Measurements from ENCODE around the gene ROBO3. TPM values are rescaled to one million over a fixed set of nuclear protein-coding genes. Genes with fewer than 3 reads are reported as not detected.
A peak's percentile ranks its signal among the peaks of the same experiment; 100 is the strongest.

ROBO3 gene
- total RNA-seq, 8 experiments from 2014 or later: 6.3 to 43.6 (median 15.9) TPM

DNA sequence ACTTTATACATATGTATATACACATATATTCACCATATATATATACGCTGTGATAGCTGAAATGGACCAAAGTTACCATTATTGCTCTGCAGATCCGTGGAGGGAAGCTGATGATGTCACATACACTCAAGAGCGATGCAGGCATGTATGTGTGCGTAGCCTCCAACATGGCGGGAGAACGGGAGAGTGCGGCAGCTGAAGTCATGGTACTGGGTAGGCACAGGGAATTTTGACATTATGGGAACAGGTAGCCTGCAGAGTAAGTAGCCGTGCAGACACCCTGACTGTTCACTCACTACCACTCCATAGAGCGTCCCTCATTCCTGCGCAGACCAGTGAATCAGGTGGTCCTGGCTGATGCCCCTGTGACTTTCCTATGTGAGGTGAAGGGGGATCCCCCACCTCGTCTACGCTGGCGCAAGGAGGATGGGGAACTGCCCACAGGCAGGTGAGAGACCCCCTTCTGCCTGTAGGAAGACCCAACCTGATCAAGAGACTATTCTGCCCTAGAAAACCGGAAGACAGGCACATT is 4.7 kb downstream of the ROBO3 start:
- in situ Hi-C loops (cut with MboI; ENCODE audit: low pct_unique_long_range_greater_than_20kb in 2 of 9, low sequenced_read_pairs in 9 of 9, unreplicated experiment in 9 of 9): loop anchor here in 3 of 9 experiments (25.0 kb wide), 1 partner anchor 208 kb away; the partner anchor contains the start of genes SIAE (in 3 of the 3) and SPA17 (in 3 of the 3)
- no peak overlapping the region for H3K4me3 ChIP-seq
- H3K27ac ChIP-seq: no peak overlapping the region
- no peak for ATAC-seq (replicated peaks in 6 of 8)
- H3K4me1 ChIP-seq (replicated peaks in 1 of 2): peaks cover 9 to 26% of the 10 kb centered on the region in 2 donors
- WGBS, 10 experiments: 17 to 100% (median 80%) methylated on average over 1 to 10 of the region's 14 CpGs; no CpG with 5 or more reads in 4 of the 10 experiments

DNA sequence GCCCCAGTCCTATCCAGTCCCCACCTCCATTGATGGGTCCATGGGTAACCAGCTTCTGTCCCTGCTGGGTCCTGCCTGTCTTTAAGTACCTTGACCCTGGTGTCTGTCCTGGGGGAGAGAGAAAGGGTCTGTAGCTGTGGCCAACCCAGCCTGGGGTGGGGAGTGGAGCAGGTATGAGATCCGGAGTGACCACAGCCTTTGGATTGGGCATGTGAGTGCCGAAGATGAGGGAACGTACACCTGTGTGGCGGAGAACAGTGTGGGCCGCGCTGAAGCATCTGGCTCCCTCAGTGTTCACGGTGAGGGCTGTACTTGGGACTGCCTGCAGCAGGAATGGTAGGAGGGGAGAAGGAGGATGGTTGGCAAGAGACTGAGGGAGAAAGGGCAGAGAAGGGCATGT is 5.2 kb downstream of the ROBO3 start:
- 37 to 78% (median 51%) methylated on average over 4 to 6 of the region's 7 CpGs; no CpG with 5 or more reads in 6 of the 10 experiments for WGBS, 10 experiments
- Histone ChIP-seq H3K4me3 (no peak overlapping the region), H3K4me1 (replicated peaks in 1 of 2) (peaks cover 7 to 26% of the 10 kb centered on the region in 2 donors), H3K27ac (no peak overlapping the region)
- ATAC-seq (replicated peaks in 6 of 8): no peak
- in situ Hi-C loops (cut with MboI; ENCODE audit: low pct_unique_long_range_greater_than_20kb in 2 of 9, low sequenced_read_pairs in 9 of 9, unreplicated experiment in 9 of 9): loop anchor here in 3 of 9 experiments (25.0 kb wide), 1 partner anchor 208 kb away; the partner anchor contains the start of genes SIAE (in 3 of the 3) and SPA17 (in 3 of the 3)

DNA sequence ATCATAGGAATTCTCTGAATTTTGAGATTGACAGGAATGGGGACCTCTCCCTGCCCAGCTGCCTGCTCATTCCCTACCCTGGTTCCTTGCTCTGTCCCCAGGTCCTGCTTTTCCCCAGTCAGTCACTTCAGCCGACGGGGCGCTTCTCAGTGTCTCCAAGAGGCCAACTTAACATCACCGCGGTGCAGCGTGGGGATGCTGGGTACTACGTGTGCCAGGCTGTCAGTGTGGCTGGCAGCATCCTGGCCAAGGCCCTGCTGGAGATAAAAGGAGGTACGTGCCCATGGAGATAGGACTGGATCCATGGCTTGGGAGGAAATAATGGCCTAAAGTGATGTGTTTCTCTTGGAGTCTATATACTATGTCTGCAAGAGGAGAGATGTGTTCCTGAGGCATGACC is 7.0 kb downstream of the ROBO3 start:
- H3K4me3 ChIP-seq: no peak overlapping the region
- peaks cover 16 to 21% of the 10 kb centered on the region in 2 donors for H3K4me1 ChIP-seq (replicated peaks in 1 of 2)
- in situ Hi-C loops (cut with MboI; ENCODE audit: low pct_unique_long_range_greater_than_20kb in 2 of 9, low sequenced_read_pairs in 9 of 9, unreplicated experiment in 9 of 9): loop anchor here in 3 of 9 experiments (25.0 kb wide), 1 partner anchor 210 kb away; the partner anchor contains the start of genes SIAE (in 3 of the 3) and SPA17 (in 3 of the 3)
- no peak for ATAC-seq (replicated peaks in 6 of 8)
- 17 to 71% (median 57%) methylated on average over 1 to 5 of the region's 8 CpGs; no CpG with 5 or more reads in 4 of the 10 experiments for WGBS, 10 experiments
- H3K27ac ChIP-seq: no peak overlapping the region

DNA sequence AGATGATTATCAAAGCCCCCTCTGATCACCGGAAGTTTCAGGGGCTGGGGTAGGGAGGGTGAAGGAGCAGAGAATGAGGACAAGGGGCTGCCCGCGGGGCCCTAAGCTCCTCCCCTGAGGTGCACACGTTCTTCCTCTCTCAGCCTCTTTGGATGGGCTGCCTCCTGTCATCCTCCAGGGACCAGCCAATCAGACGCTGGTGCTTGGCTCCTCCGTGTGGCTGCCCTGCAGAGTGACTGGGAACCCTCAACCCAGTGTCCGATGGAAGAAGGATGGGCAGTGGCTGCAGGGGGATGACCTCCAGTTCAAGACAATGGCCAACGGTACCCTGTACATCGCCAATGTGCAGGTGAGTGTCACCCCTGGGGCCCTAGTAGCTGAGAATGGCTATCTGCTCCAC is 7.5 kb downstream of the ROBO3 start:
- WGBS, 10 experiments: 0 to 63% (median 28%) methylated on average over 1 to 5 of the region's 9 CpGs; no CpG with 5 or more reads in 5 of the 10 experiments
- Histone ChIP-seq H3K27ac (no peak overlapping the region), H3K4me3 (no peak overlapping the region), H3K4me1 (replicated peaks in 1 of 2) (peaks cover 18 to 22% of the 10 kb centered on the region in 2 donors)
- in situ Hi-C loops (cut with MboI; ENCODE audit: low pct_unique_long_range_greater_than_20kb in 2 of 9, low sequenced_read_pairs in 9 of 9, unreplicated experiment in 9 of 9): loop anchor here in 3 of 9 experiments (25.0 kb wide), 1 partner anchor 210 kb away; the partner anchor contains the start of genes SIAE (in 3 of the 3) and SPA17 (in 3 of the 3)
- no peak for ATAC-seq (replicated peaks in 6 of 8)

DNA sequence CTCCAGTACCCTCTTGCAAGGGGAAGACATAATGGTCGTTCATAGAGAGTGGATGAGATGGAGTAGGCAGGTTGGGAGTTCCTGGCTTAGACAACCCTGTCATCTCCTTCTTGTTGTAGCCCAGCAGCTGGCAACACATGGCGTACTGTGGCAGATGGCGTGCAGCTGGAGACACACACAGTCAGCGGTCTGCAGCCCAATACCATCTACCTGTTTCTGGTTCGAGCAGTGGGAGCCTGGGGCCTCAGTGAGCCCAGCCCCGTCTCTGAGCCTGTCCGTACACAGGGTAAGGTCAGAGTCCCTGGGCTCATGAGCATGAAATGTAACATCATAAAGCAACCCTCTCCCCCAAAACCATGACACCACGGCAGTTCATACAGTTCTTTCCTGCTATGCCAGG is 8.7 kb downstream of the ROBO3 start:
- in situ Hi-C loops (cut with MboI; ENCODE audit: low pct_unique_long_range_greater_than_20kb in 2 of 9, low sequenced_read_pairs in 9 of 9, unreplicated experiment in 9 of 9): loop anchor here in 3 of 9 experiments (25.0 kb wide), 1 partner anchor 212 kb away; the partner anchor contains the start of genes SIAE (in 3 of the 3) and SPA17 (in 3 of the 3)
- ATAC-seq (replicated peaks in 6 of 8): no peak
- Histone ChIP-seq H3K27ac (no peak overlapping the region), H3K4me3 (no peak overlapping the region), H3K4me1 (replicated peaks in 1 of 2) (peaks cover 10 to 17% of the 10 kb centered on the region in 2 donors)
- 33 to 90% (median 81%) methylated on average over 1 to 6 of the region's 8 CpGs; no CpG with 5 or more reads in 4 of the 10 experiments for WGBS, 10 experiments

DNA sequence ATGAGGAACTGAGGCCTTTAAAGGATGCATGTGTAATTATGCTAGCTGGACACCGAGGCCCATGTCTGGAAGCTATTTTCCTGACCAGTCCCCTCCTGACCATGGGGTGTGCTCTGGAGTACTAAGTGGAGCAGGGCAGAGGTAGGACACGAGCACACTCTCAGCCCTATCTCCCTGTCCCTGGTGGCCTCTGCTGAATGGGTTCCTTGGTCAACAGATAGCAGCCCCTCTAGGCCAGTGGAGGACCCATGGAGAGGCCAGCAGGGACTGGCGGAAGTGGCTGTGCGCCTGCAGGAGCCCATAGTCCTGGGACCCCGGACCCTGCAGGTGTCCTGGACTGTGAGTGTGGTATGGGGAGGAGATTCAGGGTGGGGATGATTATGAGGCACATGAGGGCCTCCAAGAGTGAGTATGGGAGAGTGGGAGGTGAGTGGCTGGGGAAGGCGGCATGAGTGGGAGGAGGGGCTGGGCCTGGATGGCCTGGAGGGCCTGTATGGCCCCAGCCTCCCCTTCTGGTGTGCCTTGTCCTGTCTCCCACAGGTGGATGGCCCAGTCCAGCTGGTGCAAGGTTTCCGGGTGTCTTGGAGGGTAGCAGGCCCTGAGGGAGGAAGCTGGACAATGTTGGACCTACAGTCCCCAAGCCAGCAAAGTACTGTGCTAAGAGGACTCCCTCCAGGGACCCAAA is 9.5 kb downstream of the ROBO3 start:
- in situ Hi-C loops (cut with MboI; ENCODE audit: low pct_unique_long_range_greater_than_20kb in 2 of 9, low sequenced_read_pairs in 9 of 9, unreplicated experiment in 9 of 9): loop anchor here in 3 of 9 experiments (25.0 kb wide), 1 partner anchor 212 kb away; the partner anchor contains the start of genes SIAE (in 3 of the 3) and SPA17 (in 3 of the 3)
- Histone ChIP-seq H3K4me3 (no peak overlapping the region), H3K27ac (no peak overlapping the region), H3K4me1 (replicated peaks in 1 of 2) (peaks cover 7 to 17% of the 10 kb centered on the region in 2 donors)
- no peak for ATAC-seq (replicated peaks in 6 of 8)
- WGBS, 10 experiments: 71 to 100% (median 80%) methylated on average over 1 to 3 of the region's 7 CpGs; no CpG with 5 or more reads in 5 of the 10 experiments

DNA sequence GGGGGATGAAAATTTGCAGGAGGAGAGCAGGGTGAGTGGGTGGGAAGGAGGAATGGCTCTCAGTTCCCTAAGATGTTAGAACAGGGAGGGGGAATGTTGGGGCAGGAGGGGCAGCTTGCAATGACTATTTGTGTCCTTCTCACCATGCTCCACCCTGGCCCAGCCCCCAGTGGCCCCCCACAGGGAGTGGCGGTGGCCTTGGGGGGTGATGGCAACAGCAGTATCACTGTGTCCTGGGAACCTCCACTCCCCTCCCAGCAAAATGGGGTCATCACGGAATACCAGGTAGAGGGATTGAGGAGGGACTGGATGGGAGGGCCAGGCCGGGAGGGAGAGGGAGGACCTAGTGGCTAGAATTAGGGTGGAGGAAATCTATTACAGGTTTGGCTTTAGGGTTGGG is 10.2 kb downstream of the ROBO3 start:
- in situ Hi-C loops (cut with MboI; ENCODE audit: low pct_unique_long_range_greater_than_20kb in 2 of 9, low sequenced_read_pairs in 9 of 9, unreplicated experiment in 9 of 9): no loop called here
- 42 to 100% (median 82%) methylated on average over 1 to 3 of the region's 3 CpGs; no CpG with 5 or more reads in 7 of the 10 experiments for WGBS, 10 experiments

DNA sequence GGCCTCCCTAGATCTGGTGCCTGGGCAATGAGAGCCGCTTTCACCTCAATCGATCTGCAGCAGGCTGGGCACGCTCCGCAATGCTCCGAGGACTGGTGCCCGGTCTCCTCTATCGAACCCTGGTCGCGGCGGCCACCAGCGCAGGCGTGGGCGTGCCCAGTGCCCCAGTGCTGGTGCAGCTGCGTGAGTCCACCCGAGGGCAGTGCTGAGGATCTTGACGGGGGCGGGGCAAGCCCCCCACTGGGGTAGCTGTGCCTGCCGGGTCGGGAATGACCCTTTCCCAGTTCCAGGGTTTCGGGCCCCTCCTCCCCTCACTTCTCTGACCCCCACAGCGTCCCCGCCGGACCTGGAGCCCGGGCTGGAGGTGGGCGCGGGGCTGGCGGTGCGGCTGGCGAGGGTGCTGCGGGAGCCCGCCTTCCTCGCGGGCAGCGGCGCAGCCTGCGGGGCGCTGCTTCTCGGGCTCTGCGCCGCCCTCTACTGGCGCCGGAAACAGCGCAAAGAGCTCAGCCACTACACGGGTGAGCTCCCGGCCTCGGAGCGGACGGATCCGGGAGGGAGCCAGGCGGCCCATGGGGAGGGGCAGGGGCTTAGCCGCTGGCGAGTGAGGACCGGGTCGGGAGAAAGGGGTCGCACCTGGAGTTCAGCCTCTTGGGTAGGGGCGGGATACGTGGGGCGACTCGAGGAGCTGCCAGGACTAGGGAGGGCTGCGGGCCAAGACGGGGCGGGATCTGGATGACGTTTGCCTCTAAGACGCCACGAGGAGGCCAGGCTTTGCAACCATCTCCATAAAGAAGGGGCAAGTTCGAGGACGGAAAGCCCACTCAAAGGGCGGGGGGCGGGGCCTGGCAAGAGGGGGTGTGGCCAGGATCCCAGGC is 10.9 kb downstream of the ROBO3 start:
- Histone ChIP-seq H3K27ac (peak overlapping the region; percentile 74 to 83), H3K4me1 (replicated peaks in 1 of 2) (peaks cover 7 to 17% of the 10 kb centered on the region in 2 donors), H3K4me3 (peak overlapping the region; percentile 30 to 90 (median 48))
- peak; percentile 95 to 97 (median 96) for ATAC-seq (replicated peaks in 6 of 8)
- in situ Hi-C loops (cut with MboI; ENCODE audit: low pct_unique_long_range_greater_than_20kb in 2 of 9, low sequenced_read_pairs in 9 of 9, unreplicated experiment in 9 of 9): no loop called here
- 0 to 15% (median 9%) methylated on average over 1 to 10 of the region's 69 CpGs; no CpG with 5 or more reads in 7 of the 10 experiments for WGBS, 10 experiments

More for the DNA sequence above, 10.2 kb downstream of the ROBO3 start:
- H3K4me1 ChIP-seq (replicated peaks in 1 of 2): peaks cover 7 to 17% of the 10 kb centered on the region in 2 donors
- H3K4me3 ChIP-seq: peak overlapping the region in 3 of 5 donors; percentile 48 to 90 (median 61)
- H3K27ac ChIP-seq: no peak overlapping the region
- no peak for ATAC-seq (replicated peaks in 6 of 8)

DNA sequence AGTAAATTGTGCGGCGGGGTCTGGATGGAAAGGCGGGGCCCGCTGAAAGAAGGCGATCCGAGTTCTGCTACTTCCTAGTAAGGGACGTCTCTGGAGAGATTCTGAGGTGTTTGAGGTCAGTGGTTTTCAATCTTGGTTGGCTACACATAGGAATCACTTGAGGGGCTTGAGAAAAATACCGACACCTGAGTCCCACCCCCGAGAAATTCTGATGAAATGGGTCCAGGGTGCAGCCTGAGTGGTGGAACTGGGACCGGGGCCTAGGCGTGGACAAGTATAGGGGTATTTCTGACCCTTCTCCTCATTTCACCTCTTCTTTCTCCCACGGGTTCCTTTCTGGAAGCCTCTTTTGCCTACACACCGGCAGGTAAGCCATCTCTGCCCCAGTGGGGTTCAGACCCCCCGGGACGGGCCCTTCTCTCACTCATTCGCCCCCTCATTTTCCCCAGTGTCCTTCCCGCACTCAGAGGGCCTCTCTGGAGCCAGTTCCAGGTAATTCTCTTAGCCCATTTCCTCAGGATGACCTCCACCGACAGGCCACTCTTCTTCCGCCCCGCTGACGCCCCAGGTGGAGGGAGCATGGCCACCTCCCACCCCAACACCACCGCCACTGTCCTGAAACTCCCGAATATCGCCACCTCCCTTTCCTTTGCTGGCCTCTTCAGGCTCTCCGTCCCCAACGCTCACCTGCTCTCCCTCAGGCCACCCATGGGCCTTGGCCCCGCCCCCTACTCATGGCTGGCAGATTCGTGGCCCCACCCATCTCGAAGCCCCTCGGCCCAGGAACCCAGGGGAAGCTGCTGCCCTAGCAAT is 11.8 kb downstream of the ROBO3 start:
- Histone ChIP-seq H3K4me1 (replicated peaks in 1 of 2) (peaks cover 7 to 17% of the 10 kb centered on the region in 2 donors), H3K4me3 (peak overlapping the region; percentile 30 to 90 (median 48)), H3K27ac (peak overlapping the region; percentile 10 to 40)
- no peak for ATAC-seq (replicated peaks in 6 of 8)
- WGBS, 10 experiments: 20 to 67% (median 47%) methylated on average over 2 to 10 of the region's 30 CpGs; no CpG with 5 or more reads in 3 of the 10 experiments
- in situ Hi-C loops (cut with MboI; ENCODE audit: low pct_unique_long_range_greater_than_20kb in 2 of 9, low sequenced_read_pairs in 9 of 9, unreplicated experiment in 9 of 9): no loop called here

DNA sequence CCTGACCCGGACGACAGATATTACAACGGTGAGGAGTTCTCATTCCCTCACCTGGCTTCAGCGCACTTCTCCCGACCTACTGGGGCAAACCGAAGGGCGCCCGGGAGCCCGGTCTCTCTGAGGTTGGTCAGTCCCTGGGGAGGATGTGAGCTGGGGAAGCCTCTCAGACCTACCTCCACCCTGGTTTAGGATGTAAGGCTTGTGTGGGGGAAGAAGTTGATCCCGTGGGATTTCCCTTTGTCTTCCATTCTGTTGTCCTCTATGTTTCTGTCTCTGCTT is 12.3 kb downstream of the ROBO3 start:
- no peak overlapping the region for H3K27ac ChIP-seq
- in situ Hi-C loops (cut with MboI; ENCODE audit: low pct_unique_long_range_greater_than_20kb in 2 of 9, low sequenced_read_pairs in 9 of 9, unreplicated experiment in 9 of 9): no loop called here
- peaks cover 7 to 17% of the 10 kb centered on the region in 2 donors for H3K4me1 ChIP-seq (replicated peaks in 1 of 2)
- 48 to 66% methylated on average over 3 to 9 of the region's 10 CpGs; no CpG with 5 or more reads in 8 of the 10 experiments for WGBS, 10 experiments
- peak overlapping the region in 2 of 5 donors; percentile 45 to 48 for H3K4me3 ChIP-seq
- no peak for ATAC-seq (replicated peaks in 6 of 8)

DNA sequence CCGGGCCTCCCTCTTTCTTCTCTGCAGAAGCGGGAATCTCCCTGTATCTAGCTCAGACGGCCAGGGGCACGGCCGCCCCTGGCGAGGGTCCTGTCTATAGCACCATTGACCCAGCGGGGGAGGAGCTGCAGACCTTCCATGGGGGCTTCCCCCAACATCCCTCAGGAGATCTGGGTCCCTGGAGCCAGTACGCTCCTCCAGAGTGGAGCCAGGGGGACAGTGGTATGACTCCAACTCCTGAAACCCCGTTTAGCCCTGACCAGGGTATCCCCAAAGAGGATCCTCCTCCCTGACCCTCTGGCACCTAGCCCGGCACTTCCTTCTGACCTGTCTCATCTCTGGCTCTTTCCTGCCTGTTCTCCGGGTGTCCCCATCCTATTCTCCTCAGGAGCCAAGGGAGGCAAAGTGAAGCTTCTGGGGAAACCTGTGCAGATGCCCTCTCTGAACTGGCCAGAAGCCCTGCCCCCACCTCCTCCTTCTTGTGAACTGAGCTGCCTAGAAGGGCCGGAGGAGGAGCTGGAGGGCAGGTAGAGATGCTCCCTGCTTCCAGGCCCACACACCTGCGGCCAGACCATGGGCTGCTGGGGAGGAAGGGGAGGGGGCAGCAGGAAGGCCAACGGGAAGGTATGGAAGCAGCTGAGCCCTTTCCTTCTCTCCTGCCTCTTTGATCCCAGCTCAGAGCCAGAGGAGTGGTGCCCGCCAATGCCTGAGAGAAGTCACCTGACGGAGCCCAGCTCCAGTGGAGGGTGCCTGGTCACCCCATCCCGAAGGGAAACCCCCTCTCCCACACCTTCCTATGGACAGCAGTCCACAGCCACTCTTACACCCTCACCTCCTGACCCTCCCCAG is 12.9 kb downstream of the ROBO3 start:
- Histone ChIP-seq H3K27ac (no peak overlapping the region), H3K4me3 (no peak overlapping the region), H3K4me1 (replicated peaks in 1 of 2) (peaks cover 7 to 17% of the 10 kb centered on the region in 2 donors)
- no peak for ATAC-seq (replicated peaks in 6 of 8)
- in situ Hi-C loops (cut with MboI; ENCODE audit: low pct_unique_long_range_greater_than_20kb in 2 of 9, low sequenced_read_pairs in 9 of 9, unreplicated experiment in 9 of 9): no loop called here
- 0 to 100% (median 80%) methylated on average over 1 to 6 of the region's 17 CpGs; no CpG with 5 or more reads in 4 of the 10 experiments for WGBS, 10 experiments
